Non-pigmented ciliary epithelial cell (primary cell): ENCODE measurements around the gene OCIAD2.
"Not testable (repeated sequence)": the region's sequence is repeated elsewhere in the genome, so short reads cannot be mapped to it uniquely, and the experiment has no call there.

Source experiments
- DNase-seq: peaks from one replicate; pipeline ENCODE4 v3.0.0-alpha.2; 2010; ENCODE audit warnings: low read depth

OCIAD2 gene

DNA sequence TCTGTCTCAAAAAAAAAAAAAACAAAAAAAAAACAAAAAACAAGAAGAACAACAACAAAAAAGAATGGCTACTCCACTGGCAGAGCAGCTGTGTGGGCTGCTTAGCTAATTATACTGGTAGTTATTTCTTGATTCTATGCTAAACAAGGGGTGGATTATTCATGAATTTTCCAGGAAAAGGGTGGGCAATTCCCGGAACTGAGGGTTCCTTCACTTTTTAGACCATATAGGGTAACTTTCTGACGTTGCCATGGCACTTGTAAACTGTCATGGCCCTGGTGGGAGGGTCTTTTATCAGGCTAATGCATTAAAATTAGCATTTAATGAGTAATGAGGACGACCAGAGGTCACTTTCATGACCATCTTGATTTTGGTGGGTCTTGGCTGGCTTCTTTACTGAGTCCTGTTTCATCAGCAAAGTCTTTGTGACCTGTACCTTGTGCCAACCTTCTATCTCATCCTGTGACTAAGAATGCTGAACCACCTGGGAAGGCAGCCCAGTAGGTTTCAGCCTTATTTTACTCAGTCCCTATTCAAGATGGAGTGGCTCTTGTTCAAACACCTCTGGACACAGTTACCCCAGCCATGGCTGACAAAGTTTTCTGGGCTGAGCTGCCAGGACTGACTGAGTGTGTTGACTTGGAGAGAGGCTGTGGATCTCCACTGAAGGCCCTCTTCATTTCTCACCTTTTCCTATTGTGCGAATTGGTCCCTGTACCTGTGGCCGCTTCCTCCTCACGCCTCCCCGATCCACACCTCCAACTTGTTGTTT is 1.3 kb upstream of the OCIAD2 start:
- no peak for DNase-seq

DNA sequence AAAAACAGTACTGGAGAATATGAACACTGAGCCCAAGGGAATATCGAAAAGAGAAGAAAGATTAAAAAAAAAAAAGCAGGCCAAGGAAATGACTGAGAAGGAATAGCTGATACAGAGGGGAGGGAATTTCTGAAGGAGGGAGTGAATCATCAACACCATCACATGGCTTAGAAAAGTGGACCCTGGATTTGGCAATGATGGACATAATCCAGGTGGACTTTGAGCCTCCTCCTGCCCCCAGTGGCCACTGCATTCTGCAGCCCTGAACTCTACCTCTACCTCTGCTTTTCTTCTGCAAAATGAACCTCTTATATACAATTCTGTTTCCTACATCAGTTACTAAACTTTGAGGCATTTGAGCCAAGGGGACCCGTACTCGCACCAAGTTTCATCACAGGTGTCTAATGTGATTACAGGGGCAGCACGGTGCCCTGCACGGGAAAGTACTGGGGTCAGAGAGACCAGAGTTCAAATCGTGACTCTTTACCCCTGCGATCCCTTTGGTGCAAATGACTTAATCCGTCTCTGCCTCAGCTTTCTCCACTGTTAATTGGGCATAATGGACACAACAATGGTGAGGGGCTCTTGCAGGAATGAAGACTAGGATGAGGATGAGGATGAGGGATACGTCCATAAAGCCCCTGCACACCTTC is 1.1 kb downstream of the OCIAD2 start:
- DNase-seq, result no peak

DNA sequence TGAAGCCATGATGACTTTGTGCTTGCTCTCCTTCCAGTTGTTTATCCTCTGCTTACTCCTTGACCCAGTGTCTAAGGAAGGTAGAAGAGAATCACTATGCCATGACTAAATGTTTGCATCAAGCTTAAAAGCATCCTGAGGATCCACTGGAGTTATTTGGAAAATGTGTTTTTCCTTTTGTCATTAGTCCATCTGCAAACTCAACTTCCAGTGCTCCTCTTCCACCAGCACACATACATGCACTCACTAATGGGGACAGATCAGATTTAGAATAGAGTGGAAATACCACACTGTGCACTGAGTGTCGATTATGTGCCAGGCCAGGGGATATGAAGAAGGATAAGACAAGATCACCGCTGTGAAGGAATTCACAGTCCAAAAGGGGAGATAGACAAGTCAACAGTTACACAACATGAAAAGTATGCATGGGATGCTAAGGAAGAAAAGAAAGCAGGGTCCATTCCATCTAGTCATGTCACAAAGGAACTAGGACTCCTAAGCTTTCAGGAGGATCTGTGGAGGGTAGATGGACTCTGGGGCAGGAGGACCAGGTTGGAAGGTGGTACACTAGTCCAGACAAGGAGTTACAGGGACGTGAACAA is 1.9 kb downstream of the OCIAD2 start:
- DNase-seq, result no peak

DNA sequence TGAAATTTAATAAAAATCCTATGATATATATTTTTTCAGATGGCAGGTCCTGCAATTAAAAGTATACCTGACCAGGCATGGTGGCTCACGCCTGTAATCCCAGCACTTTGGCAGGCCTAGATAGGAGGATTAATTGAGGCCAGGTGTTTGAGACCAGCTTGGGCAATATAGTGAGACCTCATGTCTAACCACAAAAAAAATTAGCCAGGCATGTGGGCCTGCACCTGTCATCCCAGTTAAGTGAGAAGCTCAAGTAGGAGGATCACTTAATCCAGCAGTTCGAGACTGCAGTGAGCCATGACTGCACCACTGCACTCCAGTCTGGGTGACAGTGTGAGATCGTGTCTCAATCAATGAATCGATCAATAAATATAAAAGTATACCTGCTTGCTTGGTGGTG is 2.5 kb downstream of the OCIAD2 start:
- DNase-seq, result no peak

DNA sequence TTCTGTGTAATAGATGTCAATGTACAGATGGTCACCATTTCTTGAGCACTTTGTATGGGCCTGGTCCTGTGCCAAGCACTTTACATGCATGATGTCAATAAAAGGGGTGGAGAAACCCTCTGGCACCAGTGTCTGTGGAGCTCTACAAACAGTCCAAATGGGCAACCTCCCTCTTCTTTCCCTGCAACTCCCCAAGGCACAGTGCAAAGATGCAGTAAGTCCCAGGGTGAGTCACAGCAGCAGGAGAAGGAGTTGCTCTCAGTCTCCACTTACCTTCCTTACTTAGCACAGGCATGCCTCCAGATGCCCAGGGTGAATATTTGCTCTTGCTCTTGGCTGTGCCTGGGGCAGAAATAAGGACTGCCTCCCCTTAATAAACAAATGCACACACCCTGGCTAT is 4.3 kb downstream of the OCIAD2 start:
- DNase-seq, result no peak

DNA sequence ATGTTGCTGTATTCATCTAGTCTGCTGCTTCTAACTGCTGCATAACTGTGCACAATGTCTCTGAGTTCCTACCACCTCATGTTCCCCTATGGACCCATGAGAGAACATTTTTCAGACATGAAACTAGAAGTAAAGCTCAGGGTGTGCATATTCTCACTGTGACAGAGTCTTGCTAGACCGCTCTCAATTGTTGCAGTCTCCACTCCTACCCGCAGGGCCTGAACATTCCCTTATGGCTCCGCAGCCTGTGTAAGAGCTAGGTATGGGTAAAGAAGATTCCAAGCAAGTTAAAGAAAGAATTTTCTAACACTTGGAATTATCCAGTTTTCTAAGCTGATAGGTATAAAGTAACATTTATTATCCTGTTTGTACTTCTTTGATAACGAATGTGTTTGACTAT is 5.4 kb downstream of the OCIAD2 start:
- no peak for DNase-seq

DNA sequence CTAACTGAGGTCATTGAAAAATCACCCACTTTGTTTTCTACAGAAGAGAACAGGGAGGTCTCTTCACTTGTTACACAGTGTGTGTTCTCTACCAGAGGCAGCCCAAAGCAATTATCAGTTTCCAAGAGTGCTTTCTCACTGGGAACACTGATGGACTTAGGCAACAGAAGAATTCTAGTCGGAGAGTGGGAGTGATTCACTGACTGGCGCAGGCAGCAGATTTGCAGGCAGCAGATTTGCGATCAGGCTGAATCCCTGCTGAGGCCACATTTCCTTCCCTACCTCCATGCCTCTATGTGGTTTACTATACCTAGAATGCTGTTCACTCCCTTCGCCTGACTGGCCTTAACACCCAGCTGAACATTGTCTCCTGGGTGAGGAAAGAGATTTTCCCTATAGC is 6.6 kb downstream of the OCIAD2 start:
- DNase-seq, result peak; percentile 68

DNA sequence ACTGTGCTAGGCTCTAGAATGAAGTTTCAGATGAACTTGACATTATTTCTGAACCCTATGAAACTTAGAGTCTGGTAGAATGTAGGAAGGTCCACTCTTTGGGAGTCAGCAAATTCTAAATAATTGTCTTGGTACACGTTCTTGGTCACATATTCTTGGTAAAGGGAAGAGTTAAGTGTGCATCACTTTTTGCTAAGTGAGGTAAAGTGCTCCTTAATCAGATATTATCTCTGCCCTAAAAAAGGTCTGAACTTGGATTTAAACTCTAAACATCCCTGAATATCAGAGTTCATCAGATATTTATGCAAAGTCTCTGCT is 7.2 kb downstream of the OCIAD2 start:
- DNase-seq, result no peak

DNA sequence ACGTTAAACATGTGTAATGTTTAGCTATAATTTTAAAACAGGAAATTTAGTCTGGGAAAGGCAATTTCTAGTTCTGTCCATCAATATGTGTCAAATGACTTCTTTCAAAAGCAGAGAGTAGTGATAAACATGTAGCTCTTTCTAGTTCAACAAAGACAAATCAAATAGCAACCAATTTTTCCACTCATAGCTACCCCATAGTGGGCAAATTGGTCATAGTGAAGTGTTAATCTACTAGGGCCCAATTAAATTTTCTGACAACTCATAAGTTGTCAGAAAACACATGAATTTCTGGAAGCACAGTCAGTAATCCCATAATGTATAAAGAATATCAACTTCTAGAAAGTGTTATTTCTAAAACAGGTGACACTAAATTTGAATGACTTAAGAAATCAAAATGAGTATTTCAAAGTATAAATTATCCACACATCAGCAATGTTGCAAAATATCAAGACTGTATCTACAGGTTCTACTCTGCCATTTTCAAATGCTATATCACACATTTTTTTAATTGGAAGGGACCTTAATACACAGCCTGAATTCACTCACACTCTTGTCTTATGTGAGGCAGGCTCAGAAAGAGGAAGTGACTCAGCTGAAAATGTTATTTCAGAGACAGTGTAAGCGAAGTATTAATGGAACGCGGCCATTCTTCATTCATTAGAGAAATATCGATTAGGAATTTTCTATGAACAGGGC is 7.7 kb downstream of the OCIAD2 start:
- no peak for DNase-seq

DNA sequence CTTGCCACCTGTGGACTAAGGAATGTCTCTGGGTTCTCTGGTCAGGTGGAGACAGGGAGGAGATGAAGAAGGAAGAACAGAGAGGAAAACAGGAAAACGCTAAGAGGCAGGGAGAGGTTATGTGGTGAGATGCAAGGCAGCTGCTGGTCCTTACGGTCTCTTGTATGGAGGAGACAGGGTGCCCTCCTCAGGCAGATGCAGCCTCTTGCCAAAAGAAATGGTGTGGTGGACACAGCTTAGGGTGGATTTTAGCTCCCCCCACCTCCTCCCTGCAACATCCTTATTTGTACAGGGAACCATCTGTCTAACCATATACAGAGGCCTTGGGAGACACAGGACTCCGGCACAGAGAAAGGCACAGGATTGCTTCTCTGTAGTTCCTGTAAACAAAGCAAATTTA is 9.7 kb downstream of the OCIAD2 start:
- no peak for DNase-seq

DNA sequence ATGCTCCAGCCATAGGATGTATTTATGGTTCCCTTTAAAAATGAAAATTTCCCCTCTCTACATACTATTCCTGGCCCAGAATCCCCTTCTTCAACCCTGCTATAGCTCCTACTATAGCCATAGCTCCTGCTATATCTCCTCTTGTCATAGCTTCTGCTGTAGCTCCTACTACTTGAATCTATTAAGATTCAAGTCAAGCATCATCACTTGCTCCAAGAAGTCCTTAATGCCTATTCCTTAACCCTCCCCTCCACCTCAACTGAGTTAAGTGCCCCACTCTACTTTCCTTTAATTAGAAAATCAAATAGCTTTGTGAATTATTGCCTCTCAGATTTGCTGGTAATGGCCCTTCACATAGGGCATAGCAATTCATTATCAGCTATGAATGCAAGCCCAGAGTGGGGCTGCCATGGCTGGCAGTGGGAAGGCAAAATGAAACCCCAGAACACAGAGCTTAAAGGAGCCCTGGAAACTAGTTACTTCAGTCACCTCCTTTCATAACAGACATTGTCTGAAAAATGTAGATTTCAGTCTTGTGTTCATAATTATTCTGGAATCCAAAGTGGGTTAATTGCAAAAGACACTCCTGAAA is 15.4 kb downstream of the OCIAD2 start:
- DNase-seq, result no peak

DNA sequence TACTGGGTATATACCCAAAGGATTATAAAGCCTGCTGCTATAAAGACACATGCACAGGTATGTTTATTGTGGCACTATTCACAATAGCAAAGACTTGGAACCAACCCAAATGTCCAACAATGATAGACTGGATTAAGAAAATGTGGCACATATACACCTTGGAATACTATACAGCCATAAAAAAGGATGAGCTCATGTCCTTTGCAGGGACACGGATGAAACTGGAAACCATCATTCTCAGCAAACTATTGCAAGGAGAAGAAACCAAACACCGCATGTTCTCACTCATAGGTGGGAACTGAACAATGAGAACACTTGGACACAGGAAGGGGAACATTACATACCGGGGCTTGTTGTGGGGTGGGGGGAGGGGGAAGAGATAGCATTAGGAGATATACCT is 16.8 kb downstream of the OCIAD2 start:
- not testable (repeated sequence) for DNase-seq

DNA sequence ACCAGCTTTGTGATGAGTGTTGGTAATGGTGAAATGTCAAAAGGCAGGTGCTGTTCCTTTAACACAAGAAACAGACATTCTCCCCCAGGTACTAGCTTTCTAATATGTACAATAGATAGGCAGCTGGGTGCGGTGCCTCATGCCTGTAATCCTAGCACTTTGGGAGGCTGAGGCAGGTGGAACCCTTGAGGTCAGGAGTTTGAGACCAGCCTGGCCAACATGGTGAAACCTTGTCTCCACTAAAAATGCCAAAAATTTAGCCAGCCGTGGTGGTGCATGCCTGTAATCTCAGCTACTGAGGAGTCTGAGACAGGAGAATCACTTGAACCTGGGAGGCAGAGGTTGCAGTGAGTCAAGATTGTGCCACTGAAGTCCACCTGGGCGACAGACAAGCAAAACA is 24.9 kb downstream of the OCIAD2 start:
- DNase-seq, result not testable (repeated sequence)

DNA sequence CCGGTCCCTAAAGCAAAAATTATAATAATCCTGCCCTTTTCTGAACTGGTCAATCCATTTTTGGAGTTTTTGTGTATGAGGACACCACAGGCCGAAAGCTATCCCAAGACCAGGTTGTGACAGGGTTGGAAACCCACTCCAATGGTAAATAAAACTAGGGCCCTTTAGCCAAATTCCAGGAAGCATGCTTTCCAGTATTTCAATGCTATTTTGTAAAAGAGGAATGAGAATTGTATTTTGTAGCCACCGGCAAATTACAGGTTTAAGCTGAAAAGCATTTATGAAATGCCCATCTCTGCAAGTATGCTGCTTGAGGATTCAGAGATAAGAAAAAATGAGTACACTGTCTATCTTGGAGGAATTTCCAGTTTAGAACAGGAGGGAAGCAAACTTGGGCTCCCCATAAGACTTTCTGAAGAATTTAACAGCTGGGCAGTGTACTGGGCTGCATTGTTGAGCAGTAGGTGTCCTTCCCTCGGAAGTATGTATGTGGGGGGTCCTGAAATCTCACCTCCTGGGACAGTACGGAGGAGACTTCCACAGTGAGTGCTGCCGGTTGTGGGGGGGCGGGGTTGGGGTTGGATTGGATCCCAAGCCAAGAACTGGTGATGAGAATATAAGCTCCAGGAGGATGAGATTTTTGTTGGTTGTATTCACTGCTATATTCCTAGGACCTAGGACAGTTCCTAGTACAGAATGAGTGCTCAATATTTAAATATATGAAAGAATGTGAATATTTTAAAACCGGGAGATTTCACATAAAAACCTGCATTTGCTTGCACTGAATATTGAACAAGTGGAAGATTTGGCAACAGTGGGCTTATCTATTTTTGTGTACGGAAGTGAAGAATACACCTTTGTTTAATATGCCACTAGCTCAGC is 26.8 kb downstream of the OCIAD2 start:
- no peak for DNase-seq

DNA sequence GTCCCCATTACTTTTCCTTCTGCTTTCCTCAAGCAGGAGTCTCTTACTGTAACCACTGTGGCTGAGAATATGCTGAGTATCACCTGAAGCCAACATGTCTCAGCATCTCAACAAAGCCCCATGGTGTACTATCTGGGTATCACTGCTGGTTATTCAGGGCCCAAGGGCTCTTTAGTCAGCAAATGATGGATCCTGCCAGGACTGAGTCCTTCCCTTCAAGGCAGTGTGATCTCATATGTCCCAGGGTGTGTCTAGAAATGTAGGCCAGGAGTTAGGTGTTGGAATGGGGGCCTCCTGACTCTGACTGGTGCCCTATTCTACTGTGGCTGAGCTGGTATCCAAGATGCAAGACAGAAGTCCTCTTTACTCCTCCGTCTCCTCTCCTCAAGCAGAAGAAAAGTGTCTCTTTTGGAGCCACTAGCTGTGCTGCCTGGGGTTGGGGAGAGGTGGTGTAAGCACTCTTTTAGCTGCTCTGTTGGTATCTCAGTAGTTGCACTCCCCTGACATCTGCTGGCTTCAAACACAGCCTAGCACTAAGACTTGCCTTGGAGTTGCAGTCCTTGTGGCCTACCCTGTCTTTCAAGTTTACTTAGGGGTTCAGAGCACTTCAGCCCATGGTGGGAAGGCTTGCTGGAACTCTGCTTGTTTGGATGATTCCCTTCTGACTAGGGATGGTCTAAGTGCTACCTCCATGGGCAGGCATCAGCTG is 28.6 kb downstream of the OCIAD2 start:
- DNase-seq, result no peak

DNA sequence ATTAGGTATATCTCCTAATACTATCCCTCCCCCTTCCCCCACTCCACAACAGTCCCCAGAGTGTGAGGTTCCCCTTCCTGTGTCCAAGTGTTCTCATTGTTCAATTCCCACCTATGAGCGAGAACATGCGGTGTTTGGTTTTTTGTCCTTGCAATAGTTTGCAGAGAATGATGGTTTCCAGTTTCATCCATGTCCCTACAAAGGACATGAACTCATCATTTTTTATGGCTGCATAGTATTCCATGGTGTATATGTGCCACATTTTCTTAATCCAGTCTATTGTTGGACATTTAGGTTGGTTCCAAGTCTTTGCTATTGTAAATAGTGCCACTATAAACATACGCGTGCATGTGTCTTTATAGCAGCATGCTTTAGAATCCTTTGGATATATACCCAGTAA is 41.9 kb downstream of the OCIAD2 start:
- not testable (repeated sequence) for DNase-seq

DNA sequence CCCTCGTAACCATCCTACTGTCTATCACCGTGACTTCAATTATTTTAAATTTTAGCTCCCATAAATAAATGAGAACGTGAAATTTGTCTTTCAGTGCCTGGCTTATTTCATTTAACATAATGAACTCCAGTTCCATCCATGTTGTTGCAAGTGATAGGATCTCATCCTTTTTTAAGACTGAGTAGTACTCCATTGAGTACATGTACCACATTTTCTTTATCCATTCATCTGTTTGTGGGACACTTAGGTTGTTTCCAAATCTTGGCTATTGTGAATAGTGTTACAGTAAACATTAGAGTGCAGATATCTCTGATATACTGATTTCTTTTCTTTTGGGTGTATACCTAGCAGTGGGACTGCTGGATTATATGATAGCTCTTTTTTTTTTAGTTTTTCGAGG is 42.8 kb downstream of the OCIAD2 start:
- DNase-seq, result no peak

DNA sequence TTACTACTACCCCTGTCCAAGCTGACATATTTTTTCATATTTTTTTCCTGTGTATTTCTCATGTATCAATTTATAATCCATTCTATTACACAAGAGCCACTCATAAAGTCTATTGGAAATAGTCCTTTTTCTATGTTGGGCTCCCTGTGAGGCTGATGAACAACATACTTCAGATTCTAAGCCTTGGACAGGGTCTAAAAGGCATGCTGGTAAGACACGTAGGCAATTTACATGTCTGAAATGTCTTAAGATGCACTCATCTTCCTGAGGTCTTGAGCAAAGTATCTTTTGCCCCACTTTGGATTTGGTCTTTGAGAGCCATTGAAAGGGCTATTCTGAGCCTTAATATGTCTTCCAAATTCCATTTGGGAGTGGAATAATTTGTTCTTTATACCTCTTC is 43.9 kb downstream of the OCIAD2 start:
- DNase-seq, result no peak

DNA sequence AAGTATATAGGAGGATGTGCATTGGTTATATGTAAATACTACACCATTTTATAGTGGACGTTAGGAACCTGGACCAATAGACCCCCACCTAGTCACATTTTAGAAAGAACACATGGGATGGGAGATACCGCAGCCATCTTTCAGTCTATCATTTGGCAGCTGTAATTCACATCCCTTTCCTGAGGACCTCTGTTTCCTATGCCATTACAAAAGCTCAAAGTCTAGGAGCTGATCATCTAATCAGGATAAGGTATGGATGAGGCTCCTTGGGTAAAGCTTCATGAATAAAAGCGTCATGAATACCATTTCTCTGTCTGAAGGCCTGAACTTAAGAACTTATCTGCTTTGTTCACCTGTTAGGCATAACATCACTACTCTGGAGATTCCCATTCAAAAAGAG is 44.5 kb downstream of the OCIAD2 start:
- no peak for DNase-seq

DNA sequence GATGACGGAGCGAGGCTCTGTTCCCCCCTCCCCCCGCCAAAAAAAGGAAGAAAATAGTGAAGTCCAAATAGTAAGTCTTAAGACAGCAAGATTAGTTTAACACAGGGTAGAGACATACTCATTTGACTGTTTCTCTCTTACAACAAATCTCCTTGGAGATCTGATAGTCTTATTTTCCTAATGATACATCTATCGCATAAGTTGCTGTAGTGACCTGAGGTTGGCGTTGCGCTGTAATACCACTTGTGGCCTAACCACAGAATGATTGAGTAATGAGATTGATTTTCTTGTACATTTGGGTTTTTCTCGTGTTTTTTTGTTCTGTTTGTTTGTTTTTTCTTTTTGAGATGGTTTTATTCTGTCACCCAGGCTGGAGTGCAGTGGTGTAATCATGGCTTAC is 48.4 kb downstream of the OCIAD2 start:
- DNase-seq, result no peak

DNA sequence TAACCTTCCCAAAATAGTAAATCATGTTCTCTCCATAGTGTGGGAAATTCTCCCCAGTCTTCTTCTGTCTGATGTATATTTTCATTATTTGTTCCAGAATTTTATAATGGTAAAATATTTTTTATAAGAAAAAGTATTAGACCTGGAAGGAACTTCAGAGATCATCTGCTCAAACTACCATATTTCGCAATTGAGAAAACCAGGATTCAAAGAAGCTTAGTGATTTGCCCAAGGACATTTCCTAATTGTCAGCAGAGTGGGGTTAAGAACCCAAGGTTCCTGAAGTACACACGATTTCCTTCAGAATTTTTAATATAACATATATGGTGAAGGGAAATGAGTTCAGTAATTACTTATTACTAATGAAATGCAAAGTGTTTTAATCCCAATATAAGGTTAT is 51.6 kb downstream of the OCIAD2 start:
- DNase-seq, result no peak
